Esophagus muscularis mucosa (tissue), 3 donors: Measurements from ENCODE around the gene PCDH9.

Source experiments
- CTCF ChIP-seq, 3 experiments: fragments of 200-600 bp in 2 of 3; fragments of 450-650 bp in 1 of 3; sonication (generic) in 2 of 3; IDR thresholded peaks; one replicate each; pipeline ENCODE4 v1.5.1; 2017 to 2019; ENCODE audit warnings: antibody characterized with exemption in 3 of 3, mild to moderate bottlenecking in 2 of 3, moderate library complexity in 1 of 3
- POLR2AphosphoS5 ChIP-seq, 2 donors: sonication (generic); formaldehyde crosslinking; IDR thresholded peaks; one replicate each; pipeline ENCODE4 v1.6.1; 2017; ENCODE audit warnings: antibody characterized with exemption in 2 of 2

DNA sequence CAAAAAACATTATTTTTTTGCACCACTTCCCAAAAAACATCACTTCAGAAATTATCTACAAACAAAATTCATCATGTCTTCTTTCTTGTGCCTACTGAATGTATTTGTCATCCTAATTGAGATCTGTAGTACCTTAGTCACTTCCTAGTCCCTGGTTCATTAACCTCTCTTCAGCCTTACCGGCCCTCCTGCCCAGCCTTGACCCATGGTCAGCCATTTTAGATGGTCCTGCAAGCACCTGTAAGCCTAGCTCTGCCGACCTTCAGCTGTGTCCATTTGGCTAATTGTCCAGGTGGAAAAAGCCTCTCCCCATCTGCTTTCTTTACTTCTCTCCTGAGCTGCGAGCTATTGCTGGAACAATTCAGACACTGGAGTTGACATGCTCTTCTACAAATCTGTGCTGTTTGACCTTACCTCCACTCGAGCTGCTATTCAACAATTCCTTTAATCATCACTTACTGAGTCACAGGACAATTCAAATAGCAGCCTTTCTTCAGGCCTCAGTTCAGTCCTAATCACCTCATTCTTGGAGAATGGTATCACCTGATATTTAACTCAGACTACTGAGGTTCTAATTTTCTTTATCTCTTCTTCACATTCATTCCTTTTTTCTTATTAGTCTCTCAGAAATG is 882.5 kb downstream of the PCDH9 start:
- TF ChIP-seq CTCF (IDR thresholded peaks at IDR 0.05), result no peak
- TF ChIP-seq POLR2AphosphoS5 (IDR thresholded peaks at IDR 0.05), result no peak
